GM12891 (cell line): ENCODE results near the gene RNASET2.

Experiments used
- POLR2A ChIP-seq: IDR thresholded peaks from 2 replicates; pipeline ENCODE4 v1.6.1; 2011; ENCODE audit warnings: low read depth, low read length, control low read depth
- SPI1 ChIP-seq: IDR thresholded peaks from 2 replicates; pipeline ENCODE4 v1.6.1; 2011; ENCODE audit warnings: low read depth, low read length, control low read depth

DNA sequence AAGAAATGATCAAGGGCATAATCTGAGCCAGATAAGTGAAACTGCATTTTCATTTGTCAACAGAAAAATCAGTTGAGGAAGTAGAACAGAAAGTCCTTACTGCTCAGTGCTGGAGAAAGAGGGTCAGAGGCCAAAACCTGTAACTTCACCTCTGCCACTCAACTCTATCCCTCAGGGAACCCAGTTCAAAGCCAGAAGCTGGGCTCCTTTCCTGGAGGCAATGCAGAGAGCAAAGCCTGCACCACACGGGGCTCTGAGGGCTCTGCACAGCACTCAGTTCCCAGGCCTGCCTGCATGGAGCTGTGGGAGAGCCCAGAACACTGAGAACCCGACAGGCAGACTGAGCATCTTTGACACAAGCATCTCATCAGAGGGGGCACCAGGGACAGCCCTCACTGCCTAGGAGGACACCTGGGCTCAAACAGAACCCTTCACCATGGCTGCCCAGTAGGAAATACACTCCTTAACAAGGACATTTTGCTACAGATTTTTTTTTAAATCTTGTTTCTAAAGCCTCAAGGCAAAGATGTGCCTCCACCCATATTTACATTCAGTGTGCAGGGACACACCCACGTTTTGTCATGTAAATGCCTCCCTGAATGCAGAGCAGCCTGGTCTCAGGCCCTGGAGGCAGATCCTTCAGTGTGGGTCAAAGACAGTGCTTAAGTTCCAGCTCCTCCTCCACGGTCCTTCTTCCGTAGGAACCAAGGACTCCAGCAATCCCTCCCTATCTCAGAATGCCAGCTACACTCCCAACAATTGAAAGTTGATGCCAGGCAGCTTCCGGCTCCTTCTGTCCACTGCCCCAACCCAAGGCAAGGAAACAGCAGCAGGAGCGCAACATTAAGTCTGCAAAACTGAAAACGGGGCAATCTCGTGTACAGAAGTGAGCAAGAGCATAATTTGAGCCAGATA lies 6.6 kb downstream of the RNASET2 start:
- TF ChIP-seq POLR2A (no peak), SPI1 (no peak)
